Measurements from ENCODE around the gene RIN1. TPM values are rescaled to one million over a fixed set of nuclear protein-coding genes. Genes with fewer than 3 reads are reported as not detected.

RIN1 gene
- total and polyA plus RNA-seq, 2 of the 13 experiments (the other 11 are each of a cell fraction or from before 2014, with no cell fraction given): 2.4 to 4.1 TPM

- TF ChIP-seq ZNF34 (CRISPR knock-in tag; IDR thresholded peaks at IDR 0.05; ENCODE audit: borderline replicate concordance) (no peak), SIN3A (IDR thresholded peaks at IDR 0.05; ENCODE audit: borderline replicate concordance, low read depth, low read length) (no peak), RFX1 (IDR thresholded peaks at IDR 0.05) (no peak), SP1 (IDR thresholded peaks at IDR 0.05) (no peak), SP1 (CRISPR knock-in tag; IDR thresholded peaks at IDR 0.05) (no peak), ZNF333 (CRISPR knock-in tag; IDR thresholded peaks at IDR 0.05; ENCODE audit: borderline replicate concordance) (no peak), ZNF564 (CRISPR knock-in tag; IDR thresholded peaks at IDR 0.05) (no peak), DZIP1 (CRISPR knock-in tag; IDR thresholded peaks at IDR 0.05) (no peak), HNF1A (IDR thresholded peaks at IDR 0.05; ENCODE audit: low read depth) (no peak), HNF1A (CRISPR knock-in tag; IDR thresholded peaks at IDR 0.05; ENCODE audit: borderline replicate concordance) (no peak), ZNF362 (CRISPR knock-in tag; IDR thresholded peaks at IDR 0.05; ENCODE audit: borderline replicate concordance) (0 out of 2 replicates have a peak, but pooled peaks have one; percentile 2), RBFOX2 (IDR thresholded peaks at IDR 0.05; ENCODE audit: low read depth, low read length) (no peak), ZBTB26 (CRISPR knock-in tag; IDR thresholded peaks at IDR 0.05; ENCODE audit: borderline replicate concordance) (no peak), MAFF (IDR thresholded peaks at IDR 0.05; ENCODE audit: low read depth, low read length) (peak; percentile 78), BHLHE40 (IDR thresholded peaks at IDR 0.05; ENCODE audit: low read length) (no peak), ZNF143 (CRISPR knock-in tag; IDR thresholded peaks at IDR 0.05) (no peak), ZNF205 (CRISPR knock-in tag; IDR thresholded peaks at IDR 0.05) (no peak), ZNF274 (CRISPR knock-in tag; IDR thresholded peaks at IDR 0.05) (no peak), ZC3H13 (CRISPR knock-in tag; IDR thresholded peaks at IDR 0.05) (no peak), MEIS1 (CRISPR knock-in tag; IDR thresholded peaks at IDR 0.05; ENCODE audit: borderline replicate concordance) (no peak), ZNF430 (CRISPR knock-in tag; IDR thresholded peaks at IDR 0.05) (no peak)
These were observed 7.0 kb downstream of the RIN1 start (continued) for GRCh38 chr11:66329165-66329673.

Measured in HepG2 (cell line).